Spleen (tissue), 7 donors: ENCODE data around the gene TBCB.

Experiments used
- POLR2A ChIP-seq, 3 donors: fragments of 450-650 bp; IDR thresholded peaks; one replicate each; pipeline ENCODE4 v1.5.1; 2017; ENCODE audit warnings: antibody characterized with exemption in 3 of 3, mild to moderate bottlenecking in 1 of 3
- POLR2AphosphoS5 ChIP-seq, 3 donors: sonication (generic); formaldehyde crosslinking; IDR thresholded peaks; one replicate each; pipeline ENCODE4 v1.5.1; 2017; ENCODE audit warnings: antibody characterized with exemption in 3 of 3
- TF ChIP-seq, protein P1 (sequence below), 11 experiments: fragments of 200-600 bp in 7 of 11; fragments of 450-650 bp in 4 of 11; sonication (generic) in 4 of 11; IDR thresholded peaks in 8 of 11; conservative IDR thresholded peaks in 3 of 11; 1 replicate in 7 of 11; 2 replicates in 4 of 11; pipeline versions ENCODE4 v1.4.0 to v1.8.0; 2016 to 2021; ENCODE audit warnings: antibody characterized with exemption in 11 of 11, inconsistent platforms in 4 of 11, mild to moderate bottlenecking in 1 of 11
- donor health status: DM: no; HTN: no; CAD: no; lungs with moderate emphysema.
- donor health status: DM: no; HTN: no; CAD: no.
- donor health status: DM: no; HTN: no; CAD: no.

DNA sequence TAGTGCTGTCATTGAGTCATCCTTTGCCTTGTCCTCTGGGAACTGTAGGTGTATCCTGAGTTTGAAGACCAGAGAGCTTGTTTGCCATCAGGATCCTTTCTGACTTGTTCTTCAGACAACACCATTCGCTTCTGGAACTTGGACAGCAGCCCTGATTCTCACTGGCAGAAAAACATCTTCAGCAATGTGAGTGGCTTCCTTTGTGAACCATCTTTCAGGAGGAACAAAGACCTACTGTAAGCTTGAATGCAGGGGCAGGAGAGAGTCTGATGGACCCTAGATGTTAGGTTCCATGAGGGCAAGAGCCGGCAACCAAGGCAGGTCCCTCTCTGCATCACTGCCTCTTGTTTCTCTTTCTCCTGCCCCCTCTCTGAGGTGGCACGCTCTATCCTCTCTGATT is 33.9 kb upstream of the TBCB start:
- TF ChIP-seq, protein P1, sequence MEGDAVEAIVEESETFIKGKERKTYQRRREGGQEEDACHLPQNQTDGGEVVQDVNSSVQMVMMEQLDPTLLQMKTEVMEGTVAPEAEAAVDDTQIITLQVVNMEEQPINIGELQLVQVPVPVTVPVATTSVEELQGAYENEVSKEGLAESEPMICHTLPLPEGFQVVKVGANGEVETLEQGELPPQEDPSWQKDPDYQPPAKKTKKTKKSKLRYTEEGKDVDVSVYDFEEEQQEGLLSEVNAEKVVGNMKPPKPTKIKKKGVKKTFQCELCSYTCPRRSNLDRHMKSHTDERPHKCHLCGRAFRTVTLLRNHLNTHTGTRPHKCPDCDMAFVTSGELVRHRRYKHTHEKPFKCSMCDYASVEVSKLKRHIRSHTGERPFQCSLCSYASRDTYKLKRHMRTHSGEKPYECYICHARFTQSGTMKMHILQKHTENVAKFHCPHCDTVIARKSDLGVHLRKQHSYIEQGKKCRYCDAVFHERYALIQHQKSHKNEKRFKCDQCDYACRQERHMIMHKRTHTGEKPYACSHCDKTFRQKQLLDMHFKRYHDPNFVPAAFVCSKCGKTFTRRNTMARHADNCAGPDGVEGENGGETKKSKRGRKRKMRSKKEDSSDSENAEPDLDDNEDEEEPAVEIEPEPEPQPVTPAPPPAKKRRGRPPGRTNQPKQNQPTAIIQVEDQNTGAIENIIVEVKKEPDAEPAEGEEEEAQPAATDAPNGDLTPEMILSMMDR (IDR thresholded peaks at IDR 0.05 in 8 of 11, conservative IDR thresholded peaks at IDR 0.05 in 3 of 11) = no peak
- TF ChIP-seq POLR2AphosphoS5 (IDR thresholded peaks at IDR 0.05) (no peak), POLR2A (IDR thresholded peaks at IDR 0.05) (no peak)
